WTC11 (cell line): Measurements from ENCODE around the gene CROCC. TPM values are rescaled to one million over a fixed set of nuclear protein-coding genes. Genes with fewer than 3 reads are reported as not detected.

ENCODE experiments used
- ATAC-seq: fragments of 200-7000 bp; cut with Tn5 transposase; 2 replicates; pipeline ENCODE4 v1.10.0; 2021; ENCODE audit warnings: mild to moderate bottlenecking, moderate library complexity
- CTCF ChIA-PET: fragments of 300-600 bp; sonication (Branson Sonifier 250); formaldehyde crosslinking; loops from one replicate; lab custom pipeline; 2021; ENCODE audit warnings: antibody characterized with exemption; lab: Charles Lee
- POLR2A ChIA-PET: fragments of 350-600 bp; sonication (Branson Sonifier 250); formaldehyde crosslinking; loops from one replicate; lab custom pipeline; 2021; ENCODE audit warnings: antibody characterized with exemption; lab: Charles Lee
- DNase-seq: peaks from one replicate; pipeline ENCODE4 v3.0.0; 2021; ENCODE audit warnings: low spot score
- H3K27ac Mint-ChIP-seq: 2 replicates; pipeline ENCODE4 v1.8.0; 2021; ENCODE audit warnings: mixed read lengths
- H3K27me3 Mint-ChIP-seq: 2 replicates; pipeline ENCODE4 v1.8.0; 2021; ENCODE audit warnings: low read depth, mild to moderate bottlenecking, moderate library complexity, mixed read lengths
- H3K36me3 Mint-ChIP-seq: 2 replicates; pipeline ENCODE4 v1.8.0; 2021; ENCODE audit warnings: mixed read lengths
- H3K4me1 Mint-ChIP-seq: 2 replicates; pipeline ENCODE4 v1.8.0; 2022; ENCODE audit warnings: mixed read lengths
- H3K4me3 Mint-ChIP-seq: 2 replicates; pipeline ENCODE4 v1.8.0; 2021; ENCODE audit warnings: mild to moderate bottlenecking, moderate library complexity, mixed read lengths
- H3K9me3 Mint-ChIP-seq: 2 replicates; pipeline ENCODE4 v1.8.0; 2021; ENCODE audit warnings: mixed read lengths
- AR ChIP-seq: fragments of 250-450 bp; sonication (Bioruptor Pico); IDR thresholded peaks from 2 replicates; pipeline ENCODE4 v1.9.0; 2021; ENCODE audit warnings: mild to moderate bottlenecking
- ARID4B ChIP-seq: sonication (generic); formaldehyde crosslinking; IDR thresholded peaks from 2 replicates; pipeline ENCODE4 v1.8.0; 2023; ENCODE audit warnings: missing genetic modification reagents, mild to moderate bottlenecking, borderline replicate concordance
- ATF1 ChIP-seq: sonication (generic); formaldehyde crosslinking; IDR thresholded peaks from 2 replicates; pipeline ENCODE4 v1.8.1; 2023; ENCODE audit warnings: mild to moderate bottlenecking, moderate library complexity, missing genetic modification reagents
- ATF6 ChIP-seq: sonication (generic); formaldehyde crosslinking; IDR thresholded peaks from 2 replicates; pipeline ENCODE4 v1.8.1; 2023; ENCODE audit warnings: mild to moderate bottlenecking, missing genetic modification reagents
- CTCF ChIP-seq: fragments of 200-600 bp; IDR thresholded peaks from 2 replicates; pipeline ENCODE4 v1.8.0; 2022; ENCODE audit warnings: antibody characterized with exemption
- E2F4 ChIP-seq: sonication (generic); formaldehyde crosslinking; IDR thresholded peaks from 2 replicates; pipeline ENCODE4 v1.8.1; 2022; ENCODE audit warnings: low read depth, mild to moderate bottlenecking, moderate library complexity, missing genetic modification reagents, borderline replicate concordance
- EMX1 ChIP-seq: fragments of 250-450 bp; sonication (Bioruptor Pico); IDR thresholded peaks from 2 replicates; pipeline ENCODE4 v1.8.0; 2021; ENCODE audit warnings: mild to moderate bottlenecking
- ESRRA ChIP-seq: sonication (generic); formaldehyde crosslinking; IDR thresholded peaks from 2 replicates; pipeline ENCODE4 v1.8.1; 2022; ENCODE audit warnings: mild to moderate bottlenecking, missing genetic modification reagents, borderline replicate concordance
- FOXJ3 ChIP-seq: sonication (generic); formaldehyde crosslinking; IDR thresholded peaks from 2 replicates; pipeline ENCODE4 v1.9.0; 2021; ENCODE audit warnings: missing genetic modification reagents, mild to moderate bottlenecking, borderline replicate concordance
- IRF2 ChIP-seq: sonication (generic); formaldehyde crosslinking; IDR thresholded peaks from 2 replicates; pipeline ENCODE4 v1.8.0; 2022; ENCODE audit warnings: low read depth, missing genetic modification reagents, borderline replicate concordance
- MYBL2 ChIP-seq: sonication (generic); formaldehyde crosslinking; IDR thresholded peaks from 2 replicates; pipeline ENCODE4 v1.8.1; 2023; ENCODE audit warnings: mild to moderate bottlenecking, moderate library complexity, missing genetic modification reagents
- NFE2L1 ChIP-seq: sonication (generic); formaldehyde crosslinking; IDR thresholded peaks from 2 replicates; pipeline ENCODE4 v1.8.1; 2023; ENCODE audit warnings: missing genetic modification reagents
- NR1H2 ChIP-seq: sonication (generic); formaldehyde crosslinking; IDR thresholded peaks from 2 replicates; pipeline ENCODE4 v1.9.0; 2021; ENCODE audit warnings: mild to moderate bottlenecking, moderate library complexity, missing genetic modification reagents
- RORB ChIP-seq: fragments of 250-450 bp; sonication (Bioruptor Pico); IDR thresholded peaks from 2 replicates; pipeline ENCODE4 v1.9.0; 2021; ENCODE audit warnings: mild to moderate bottlenecking
- SOX15 ChIP-seq: fragments of 250-450 bp; sonication (Bioruptor Pico); IDR thresholded peaks from 2 replicates; pipeline ENCODE4 v1.9.0; 2021; ENCODE audit warnings: mild to moderate bottlenecking
- STAT6 ChIP-seq: sonication (generic); formaldehyde crosslinking; conservative IDR thresholded peaks from 2 replicates; pipeline ENCODE4 v1.8.1; 2023; ENCODE audit warnings: mild to moderate bottlenecking, low read depth, missing genetic modification reagents, moderate library complexity
- TEAD1 ChIP-seq: sonication (generic); formaldehyde crosslinking; IDR thresholded peaks from 2 replicates; pipeline ENCODE4 v1.8.0; 2022; ENCODE audit warnings: mild to moderate bottlenecking, missing genetic modification reagents
- ZNF121 ChIP-seq: sonication (generic); formaldehyde crosslinking; IDR thresholded peaks from 2 replicates; pipeline ENCODE4 v1.8.0; 2023; ENCODE audit warnings: missing genetic modification reagents
- ZNF138 ChIP-seq: sonication (generic); formaldehyde crosslinking; conservative IDR thresholded peaks from 2 replicates; pipeline ENCODE4 v1.8.1; 2022; ENCODE audit warnings: mild to moderate bottlenecking, moderate library complexity, missing genetic modification reagents
- ZNF232 ChIP-seq: sonication (generic); formaldehyde crosslinking; IDR thresholded peaks from 2 replicates; pipeline ENCODE4 v1.8.0; 2022; ENCODE audit warnings: mild to moderate bottlenecking, missing genetic modification reagents
- total RNA-seq: library from RNA; stranded (reverse); gene quantifications from 3 replicates; pipeline ENCODE4 v1.2.3, GENCODE V29; 2021

CROCC gene
- total RNA-seq, 1 experiment from 2014 or later = 75.6 TPM

GRCh38 chr1:17001760-17002523 lies 80.2 kb downstream of the CROCC start:
- no peak for ATAC-seq
- peaks cover 22% of the 10 kb centered on the region for H3K36me3 Mint-ChIP-seq
- TF ChIP-seq STAT6 (CRISPR knock-in tag) (no peak), EMX1 (no peak), RORB (CRISPR knock-in tag) (no peak), ATF1 (no peak), MYBL2 (CRISPR knock-in tag) (no peak), E2F4 (CRISPR knock-in tag) (no peak), TEAD1 (no peak), FOXJ3 (CRISPR knock-in tag) (no peak), ESRRA (CRISPR knock-in tag) (no peak), NR1H2 (CRISPR knock-in tag) (no peak), ZNF232 (CRISPR knock-in tag) (no peak), NFE2L1 (CRISPR knock-in tag) (no peak)
- TF ChIP-seq, all 79 proteins: peak for 0
- H3K4me3 Mint-ChIP-seq = no peak overlapping the region
- H3K4me1 Mint-ChIP-seq = peaks cover 1% of the 10 kb centered on the region
- CTCF ChIA-PET = interaction anchor here (1.1 to 5.4 kb wide), 3 partner anchors 11 to 41 kb away, joined by 5 to 67 read pairs (median 5); no protein-coding TSS in a partner anchor
- H3K27ac Mint-ChIP-seq = no peak overlapping the region
- POLR2A ChIA-PET = interaction anchor here (0.5 to 0.6 kb wide), 2 partner anchors 113 to 188 kb away, joined by 3 read pairs; no protein-coding TSS in a partner anchor
- H3K9me3 Mint-ChIP-seq = no peaks in the 10 kb centered on the region
- no peak for DNase-seq
- H3K27me3 Mint-ChIP-seq = no peaks in the 10 kb centered on the region

GRCh38 chr1:17002524-17002902 lies 80.8 kb downstream of the CROCC start:
- no peak overlapping the region for H3K4me3 Mint-ChIP-seq
- no peaks in the 10 kb centered on the region for H3K27me3 Mint-ChIP-seq
- ChIA-PET POLR2A (interaction anchor here (0.5 to 0.6 kb wide), 2 partner anchors 29 to 113 kb away, joined by 3 read pairs; no protein-coding TSS in a partner anchor), CTCF (interaction anchor here (1.1 to 5.4 kb wide), 2 partner anchors 16 to 42 kb away, joined by 5 to 67 read pairs; no protein-coding TSS in a partner anchor)
- no peak overlapping the region for H3K27ac Mint-ChIP-seq
- peaks cover 4% of the 10 kb centered on the region for H3K4me1 Mint-ChIP-seq
- DNase-seq (no peak), ATAC-seq (no peak)
- H3K9me3 Mint-ChIP-seq = no peaks in the 10 kb centered on the region
- H3K36me3 Mint-ChIP-seq = peaks cover 22% of the 10 kb centered on the region
- TF ChIP-seq CTCF = no peak
- TF ChIP-seq ZNF121 (CRISPR knock-in tag) = no peak
- no peak for TF ChIP-seq ZNF138
- TF ChIP-seq ATF6 (CRISPR knock-in tag) = no peak
- TF ChIP-seq NR1H2 (CRISPR knock-in tag) = no peak
- TF ChIP-seq AR (CRISPR knock-in tag) = no peak
- TF ChIP-seq IRF2 (CRISPR knock-in tag) = no peak
- TF ChIP-seq SOX15 (CRISPR knock-in tag) = no peak
- no peak for TF ChIP-seq RORB (CRISPR knock-in tag)
- no peak for TF ChIP-seq ARID4B (CRISPR knock-in tag)
